Measurements from ENCODE around the gene HLA-DQB2.
"Not testable (repeated sequence)": the region's sequence is repeated elsewhere in the genome, so short reads cannot be mapped to it uniquely, and the experiment has no call there.

HLA-DQB2 gene

DNA sequence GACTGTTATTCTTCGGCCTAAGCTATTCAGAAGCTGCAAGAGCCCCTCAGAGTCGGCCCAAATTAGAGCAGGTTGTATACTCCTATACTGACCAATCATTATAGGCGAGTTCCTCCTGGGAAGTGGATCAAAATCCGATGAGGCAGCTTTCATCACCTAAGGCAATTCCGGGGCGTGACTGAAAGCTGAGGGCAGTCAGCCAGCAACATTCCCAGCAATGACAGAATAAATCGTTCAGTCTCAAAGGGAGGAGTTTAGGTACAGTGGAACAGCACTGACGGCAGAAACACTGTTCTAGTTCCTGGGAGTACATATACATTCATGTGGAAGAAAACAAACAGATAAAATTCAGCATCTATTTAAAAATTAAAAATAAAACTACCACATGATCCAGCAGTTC is 10.8 kb downstream of the HLA-DQB2 start:
- no peak for TF ChIP-seq CTCF (conservative IDR thresholded peaks at IDR 0.05; ENCODE audit: low read depth, low read length)
- no peak overlapping the region for H3K4me3 ChIP-seq (ENCODE audit: low read depth, low read length)
- DNase-seq (ENCODE audit: low read depth) = no peak

DNA sequence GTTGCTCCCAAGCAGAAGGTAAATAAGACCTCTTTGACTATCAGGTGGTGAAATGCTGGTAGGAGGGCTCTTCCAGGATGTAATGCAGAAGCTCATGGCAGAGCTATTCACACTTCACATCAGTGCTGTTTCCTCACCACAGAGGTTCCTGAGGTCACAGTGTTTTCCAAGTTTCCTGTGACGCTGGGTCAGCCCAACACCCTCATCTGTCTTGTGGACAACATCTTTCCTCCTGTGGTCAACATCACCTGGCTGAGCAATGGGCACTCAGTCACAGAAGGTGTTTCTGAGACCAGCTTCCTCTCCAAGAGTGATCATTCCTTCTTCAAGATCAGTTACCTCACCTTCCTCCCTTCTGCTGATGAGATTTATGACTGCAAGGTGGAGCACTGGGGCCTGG is 17.7 kb downstream of the HLA-DQB2 start:
- H3K4me3 ChIP-seq (ENCODE audit: low read depth, low read length); DNase-seq (ENCODE audit: low read depth): not testable (repeated sequence)

- no peak overlapping the region for H3K4me3 ChIP-seq (ENCODE audit: low read depth, low read length)
- no peak for TF ChIP-seq CTCF (conservative IDR thresholded peaks at IDR 0.05; ENCODE audit: low read depth, low read length)
- DNase-seq (ENCODE audit: low read depth) = no peak
Observed at GRCh38 chr6:32744776-32745175, 18.6 kb downstream of the HLA-DQB2 start.

DNA sequence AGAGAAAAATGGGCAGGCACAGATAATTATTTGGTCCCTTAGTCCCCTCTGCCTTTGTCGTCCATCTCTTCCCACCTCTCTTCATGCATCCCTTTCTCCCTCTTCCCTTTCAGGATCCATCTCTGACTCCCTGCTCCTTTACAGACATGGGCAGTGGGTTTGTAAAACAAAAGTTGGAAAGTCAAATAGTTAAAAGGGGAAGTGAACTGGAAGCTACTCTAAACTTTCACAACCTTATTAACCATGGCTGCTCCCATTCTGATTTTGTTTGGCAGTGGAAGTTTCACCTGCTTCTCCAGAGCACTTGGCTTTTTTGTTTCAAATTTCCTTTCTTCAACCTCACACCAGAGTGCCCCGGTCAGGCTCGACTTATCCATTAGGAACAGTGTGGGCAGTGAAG is 21.0 kb downstream of the HLA-DQB2 start:
- no peak for DNase-seq (ENCODE audit: low read depth)
- H3K4me3 ChIP-seq (ENCODE audit: low read depth, low read length) = no peak overlapping the region
- no peak for TF ChIP-seq CTCF (conservative IDR thresholded peaks at IDR 0.05; ENCODE audit: low read depth, low read length)

GRCh38 chr6:32741031-32741960 is 22.0 kb downstream of the HLA-DQB2 start, which contains the start of gene HLA-DQA2:
TSS of gene HLA-DQA2 (plus strand) at chr6:32741391. CDS start at chr6:32741444, 53 bp downstream.
- peak; percentile 2 for DNase-seq (ENCODE audit: low read depth)
- TF ChIP-seq CTCF (conservative IDR thresholded peaks at IDR 0.05; ENCODE audit: low read depth, low read length) = no peak
- no peak within 1 kb of the TSS for H3K4me3 ChIP-seq (ENCODE audit: low read depth, low read length)

DNA sequence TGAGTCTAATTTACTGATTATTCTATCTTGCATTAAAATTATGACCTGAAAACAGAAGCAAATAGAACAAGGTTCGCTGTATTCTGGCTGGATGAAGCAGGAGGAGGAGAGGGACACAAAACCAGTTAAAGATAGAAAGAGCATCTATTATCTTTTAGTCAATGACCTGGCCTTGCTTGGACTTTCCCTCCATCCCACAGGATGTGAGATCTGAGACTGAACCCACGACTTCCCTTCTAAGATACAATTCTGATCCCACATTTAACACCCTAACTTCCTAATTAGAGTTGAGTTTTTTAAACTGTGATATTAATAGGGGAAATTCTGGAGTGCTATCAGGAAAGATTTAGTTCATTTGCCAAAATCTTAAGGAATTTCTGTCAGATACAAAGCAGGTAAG is 25.2 kb downstream of the HLA-DQB2 start:
- DNase-seq (ENCODE audit: low read depth) = no peak
- no peak overlapping the region for H3K4me3 ChIP-seq (ENCODE audit: low read depth, low read length)
- TF ChIP-seq CTCF (conservative IDR thresholded peaks at IDR 0.05; ENCODE audit: low read depth, low read length) = no peak

DNA sequence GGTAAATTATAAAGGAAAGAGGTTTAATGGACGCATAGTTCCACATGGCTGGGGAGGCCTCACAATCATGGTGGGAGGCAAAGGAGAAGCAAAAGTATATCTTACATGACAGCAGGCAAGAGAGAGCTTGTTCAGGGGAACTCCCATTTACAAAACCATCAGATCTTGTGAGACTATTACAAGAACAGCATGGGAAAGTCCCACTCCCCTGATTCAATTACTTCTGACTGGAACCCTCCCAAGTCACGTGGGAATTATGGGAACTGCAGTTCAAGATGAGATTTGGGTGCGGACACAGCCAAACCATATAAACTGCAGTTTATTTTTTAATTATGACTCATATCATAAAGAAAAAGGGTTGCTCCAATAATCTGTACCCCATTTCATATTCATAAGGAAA is 44.5 kb downstream of the HLA-DQB2 start:
- H3K4me3 ChIP-seq (ENCODE audit: low read depth, low read length) = no peak overlapping the region
- DNase-seq (ENCODE audit: low read depth) = no peak
- TF ChIP-seq CTCF (conservative IDR thresholded peaks at IDR 0.05; ENCODE audit: low read depth, low read length) = no peak

Data from choroid plexus epithelial cell (primary cell).